ENCODE results near the gene LYRM4. TPM values are rescaled to one million over a fixed set of nuclear protein-coding genes. Genes with fewer than 3 reads are reported as not detected.

Gene LYRM4
- total and polyA plus RNA-seq, 2 experiments from 2014 or later, result 51.0 to 62.0 TPM

GRCh38 chr6:5149159-5149704 is 111.5 kb downstream of the LYRM4 start:
- Histone ChIP-seq H3K4me1 (ENCODE audit: insufficient read depth) (no peaks in the 10 kb centered on the region), H2AFZ (no peak overlapping the region), H3K36me3 (ENCODE audit: insufficient read depth) (no peaks in the 10 kb centered on the region), H3K27me3 (ENCODE audit: insufficient read depth) (no peaks in the 10 kb centered on the region), H3K79me2 (replicated peaks; ENCODE audit: insufficient read depth) (no peaks in the 10 kb centered on the region; the same call in 1 of the 2 replicates), H3K27ac (ENCODE audit: low read depth) (no peak overlapping the region), H3K4me2 (no peak overlapping the region), H3K4me3 (no peak overlapping the region), H3F3A (replicated peaks; ENCODE audit: low read depth) (no peaks in the 10 kb centered on the region), H4K20me1 (replicated peaks; ENCODE audit: insufficient read depth) (peaks cover 23% of the 10 kb centered on the region), H3K9me2 (ENCODE audit: insufficient read depth) (no peaks in the 10 kb centered on the region)
- TF ChIP-seq ZNF114 (CRISPR knock-in tag; IDR thresholded peaks at IDR 0.05) (no peak), ZNF331 (CRISPR knock-in tag; IDR thresholded peaks at IDR 0.05; ENCODE audit: low read depth) (no peak), ZNF462 (CRISPR knock-in tag; IDR thresholded peaks at IDR 0.05) (no peak), NANOG (IDR thresholded peaks at IDR 0.05; ENCODE audit: borderline replicate concordance) (no peak), CREB1 (CRISPR knock-in tag; IDR thresholded peaks at IDR 0.05; ENCODE audit: low read depth) (no peak), EZH2 (IDR thresholded peaks at IDR 0.05; ENCODE audit: low read depth, unreplicated experiment) (no peak), POLR2AphosphoS5 (IDR thresholded peaks at IDR 0.05; ENCODE audit: low read depth) (no peak), JUNB (IDR thresholded peaks at IDR 0.05; ENCODE audit: unreplicated experiment) (no peak), EZH2phosphoT487 (IDR thresholded peaks at IDR 0.05; ENCODE audit: unreplicated experiment) (no peak), STAT1 (IDR thresholded peaks at IDR 0.05; ENCODE audit: unreplicated experiment) (no peak), ETS1 (IDR thresholded peaks at IDR 0.05) (no peak)
- TF ChIP-seq, protein P1, sequence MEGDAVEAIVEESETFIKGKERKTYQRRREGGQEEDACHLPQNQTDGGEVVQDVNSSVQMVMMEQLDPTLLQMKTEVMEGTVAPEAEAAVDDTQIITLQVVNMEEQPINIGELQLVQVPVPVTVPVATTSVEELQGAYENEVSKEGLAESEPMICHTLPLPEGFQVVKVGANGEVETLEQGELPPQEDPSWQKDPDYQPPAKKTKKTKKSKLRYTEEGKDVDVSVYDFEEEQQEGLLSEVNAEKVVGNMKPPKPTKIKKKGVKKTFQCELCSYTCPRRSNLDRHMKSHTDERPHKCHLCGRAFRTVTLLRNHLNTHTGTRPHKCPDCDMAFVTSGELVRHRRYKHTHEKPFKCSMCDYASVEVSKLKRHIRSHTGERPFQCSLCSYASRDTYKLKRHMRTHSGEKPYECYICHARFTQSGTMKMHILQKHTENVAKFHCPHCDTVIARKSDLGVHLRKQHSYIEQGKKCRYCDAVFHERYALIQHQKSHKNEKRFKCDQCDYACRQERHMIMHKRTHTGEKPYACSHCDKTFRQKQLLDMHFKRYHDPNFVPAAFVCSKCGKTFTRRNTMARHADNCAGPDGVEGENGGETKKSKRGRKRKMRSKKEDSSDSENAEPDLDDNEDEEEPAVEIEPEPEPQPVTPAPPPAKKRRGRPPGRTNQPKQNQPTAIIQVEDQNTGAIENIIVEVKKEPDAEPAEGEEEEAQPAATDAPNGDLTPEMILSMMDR (conservative IDR thresholded peaks at IDR 0.05; ENCODE audit: low read depth in 2 of 2), result no peak
- TF ChIP-seq, protein P2, sequence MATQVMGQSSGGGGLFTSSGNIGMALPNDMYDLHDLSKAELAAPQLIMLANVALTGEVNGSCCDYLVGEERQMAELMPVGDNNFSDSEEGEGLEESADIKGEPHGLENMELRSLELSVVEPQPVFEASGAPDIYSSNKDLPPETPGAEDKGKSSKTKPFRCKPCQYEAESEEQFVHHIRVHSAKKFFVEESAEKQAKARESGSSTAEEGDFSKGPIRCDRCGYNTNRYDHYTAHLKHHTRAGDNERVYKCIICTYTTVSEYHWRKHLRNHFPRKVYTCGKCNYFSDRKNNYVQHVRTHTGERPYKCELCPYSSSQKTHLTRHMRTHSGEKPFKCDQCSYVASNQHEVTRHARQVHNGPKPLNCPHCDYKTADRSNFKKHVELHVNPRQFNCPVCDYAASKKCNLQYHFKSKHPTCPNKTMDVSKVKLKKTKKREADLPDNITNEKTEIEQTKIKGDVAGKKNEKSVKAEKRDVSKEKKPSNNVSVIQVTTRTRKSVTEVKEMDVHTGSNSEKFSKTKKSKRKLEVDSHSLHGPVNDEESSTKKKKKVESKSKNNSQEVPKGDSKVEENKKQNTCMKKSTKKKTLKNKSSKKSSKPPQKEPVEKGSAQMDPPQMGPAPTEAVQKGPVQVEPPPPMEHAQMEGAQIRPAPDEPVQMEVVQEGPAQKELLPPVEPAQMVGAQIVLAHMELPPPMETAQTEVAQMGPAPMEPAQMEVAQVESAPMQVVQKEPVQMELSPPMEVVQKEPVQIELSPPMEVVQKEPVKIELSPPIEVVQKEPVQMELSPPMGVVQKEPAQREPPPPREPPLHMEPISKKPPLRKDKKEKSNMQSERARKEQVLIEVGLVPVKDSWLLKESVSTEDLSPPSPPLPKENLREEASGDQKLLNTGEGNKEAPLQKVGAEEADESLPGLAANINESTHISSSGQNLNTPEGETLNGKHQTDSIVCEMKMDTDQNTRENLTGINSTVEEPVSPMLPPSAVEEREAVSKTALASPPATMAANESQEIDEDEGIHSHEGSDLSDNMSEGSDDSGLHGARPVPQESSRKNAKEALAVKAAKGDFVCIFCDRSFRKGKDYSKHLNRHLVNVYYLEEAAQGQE (IDR thresholded peaks at IDR 0.05; ENCODE audit: unreplicated experiment), result no peak
- Mint-ChIP-seq H3K27me3 (ENCODE audit: insufficient read depth, low read depth, poor library complexity) (peaks cover 2% of the 10 kb centered on the region), H3K4me1 (no peaks in the 10 kb centered on the region), H3K9me3 (no peaks in the 10 kb centered on the region; the same call in 2 of the 3 replicates), H3K36me3 (ENCODE audit: low read depth) (no peaks in the 10 kb centered on the region), H3K27ac (no peak overlapping the region), H3K4me3 (no peak overlapping the region)
- DNase-seq (ENCODE audit: low spot score) (no peak), ATAC-seq (no peak)
